HepG2 (cell line): ENCODE results near the gene ALDH2. TPM values are rescaled to one million over a fixed set of nuclear protein-coding genes. Genes with fewer than 3 reads are reported as not detected.

ENCODE experiments used
- ARID5B ChIP-seq: IDR thresholded peaks from 2 replicates; pipeline ENCODE4 v1.4.0; 2020; ENCODE audit warnings: mild to moderate bottlenecking, missing genetic modification reagents
- CBX5 ChIP-seq: sonication (generic); formaldehyde crosslinking; IDR thresholded peaks from 2 replicates; pipeline ENCODE4 v1.4.0; 2020; ENCODE audit warnings: missing genetic modification reagents, borderline replicate concordance
- GABPB1 ChIP-seq: IDR thresholded peaks from 2 replicates; pipeline ENCODE4 v1.6.1; 2016; ENCODE audit warnings: mild to moderate bottlenecking, missing genetic modification reagents, moderate library complexity, missing compliant biosample characterization
- HCFC1 ChIP-seq: fragments of 150-350 bp; IDR thresholded peaks from 2 replicates; pipeline ENCODE4 v1.6.1; 2014; ENCODE audit warnings: low read depth, low read length
- HOXA9 ChIP-seq: sonication (generic); formaldehyde crosslinking; IDR thresholded peaks from 2 replicates; pipeline ENCODE4 v1.8.1; 2022; ENCODE audit warnings: missing genetic modification reagents, mild to moderate bottlenecking, moderate library complexity, borderline replicate concordance
- IRF2 ChIP-seq: IDR thresholded peaks from 2 replicates; pipeline ENCODE4 v1.6.1; 2018; ENCODE audit warnings: missing genetic modification reagents, missing compliant biosample characterization
- KDM2A ChIP-seq: sonication (generic); formaldehyde crosslinking; IDR thresholded peaks from 2 replicates; pipeline ENCODE4 v1.4.0; 2020; ENCODE audit warnings: low read depth, missing genetic modification reagents, borderline replicate concordance
- MXI1 ChIP-seq: IDR thresholded peaks from 3 replicates; pipeline ENCODE4 v1.6.1; 2012; ENCODE audit warnings: low read depth, low read length, inconsistent platforms, borderline replicate concordance
- NRL ChIP-seq: sonication (generic); formaldehyde crosslinking; IDR thresholded peaks from 2 replicates; pipeline ENCODE4 v1.5.0; 2020; ENCODE audit warnings: missing genetic modification reagents, mild to moderate bottlenecking, moderate library complexity, borderline replicate concordance
- PPARG ChIP-seq: conservative IDR thresholded peaks from 2 replicates; pipeline ENCODE4 v1.6.1; 2016; ENCODE audit warnings: missing biosample characterization, missing genetic modification reagents
- PRDM10 ChIP-seq: sonication (generic); formaldehyde crosslinking; IDR thresholded peaks from 2 replicates; pipeline ENCODE4 v1.4.0; 2020; ENCODE audit warnings: low read depth, missing genetic modification reagents
- RXRA ChIP-seq: sonication (generic); formaldehyde crosslinking; IDR thresholded peaks from 2 replicates; pipeline ENCODE4 v1.5.1; 2020; ENCODE audit warnings: missing genetic modification reagents
- SP1 ChIP-seq, 2 experiments: fragments of 450-650 bp in 1 of 2; sonication (generic) in 1 of 2; formaldehyde crosslinking in 1 of 2; IDR thresholded peaks; 2 replicates each; pipeline versions ENCODE4 v1.4.0 to v1.6.1; 2016 to 2020; ENCODE audit warnings: missing genetic modification reagents in 1 of 2
- TEAD3 ChIP-seq: optimal IDR thresholded peaks from 2 replicates; pipeline ENCODE3; 2016; ENCODE audit warnings: borderline replicate concordance
- THAP11 ChIP-seq: IDR thresholded peaks from 2 replicates; pipeline ENCODE4 v1.6.1; 2016; ENCODE audit warnings: missing biosample characterization, missing genetic modification reagents
- ZNF281 ChIP-seq: sonication (generic); formaldehyde crosslinking; IDR thresholded peaks from 2 replicates; pipeline ENCODE4 v1.4.0; 2020; ENCODE audit warnings: missing genetic modification reagents, borderline replicate concordance
- ZNF556 ChIP-seq: sonication (generic); formaldehyde crosslinking; IDR thresholded peaks from 2 replicates; pipeline ENCODE4 v1.4.0; 2020; ENCODE audit warnings: mild to moderate bottlenecking, missing genetic modification reagents, borderline replicate concordance
- polyA plus RNA-seq, 8 experiments: library from polyadenylated mRNA; depleted of rRNA in 3 of 8; stranded (reverse) in 7 of 8; unstranded in 1 of 8; fragments of >200 nt; fragmentation: Illumina TruSeq in 4 of 8; extraction: Trizol in 4 of 8; gene quantifications; 2 replicates each; pipeline versions ENCODE4 v1.2.1 to v1.2.3, GENCODE V29; 2011 to 2016; ENCODE audit warnings: low read depth in 4 of 8, missing spikeins in 1 of 8, mixed read lengths in 1 of 8; ENCODE audit not compliant: insufficient read depth in 1 of 8
- total RNA-seq, 5 experiments: library from RNA; depleted of rRNA; stranded (reverse); fragments of >200 nt; fragmentation: Illumina TruSeq; extraction: Trizol; gene quantifications; 2 replicates each; pipeline ENCODE4 v1.2.3, GENCODE V29; 2016; ENCODE audit warnings: low read depth in 1 of 5

Gene ALDH2
- total and polyA plus RNA-seq, 2 of the 13 experiments (the other 11 are each of a cell fraction or from before 2014, with no cell fraction given): 78.8 to 103 TPM

GRCh38 chr12:111753144-111753881, 13.4 kb upstream of the ALDH2 start (continued):
- TF ChIP-seq ARID5B (CRISPR knock-in tag): 0 out of 2 replicates have a peak, but pooled peaks have one; percentile 27
- peak; percentile 22; the same call in 1 of the 2 replicates for TF ChIP-seq PRDM10 (CRISPR knock-in tag)
- TF ChIP-seq HCFC1: no peak
- TF ChIP-seq RXRA (CRISPR knock-in tag): peak; percentile 41; the same call in 1 of the 2 replicates
- peak; percentile 60 for TF ChIP-seq IRF2 (CRISPR knock-in tag)
- TF ChIP-seq ZNF556 (CRISPR knock-in tag): no peak
- peak; percentile 70; the same call in 1 of the 2 replicates for TF ChIP-seq KDM2A (CRISPR knock-in tag)
- peak; percentile 41; the same call in 1 of the 2 replicates for TF ChIP-seq CBX5 (CRISPR knock-in tag)
- TF ChIP-seq NRL: peak; percentile 34; the same call in 1 of the 2 replicates
- TF ChIP-seq THAP11 (CRISPR knock-in tag): 0 out of 2 replicates have a peak, but pooled peaks have one; percentile 46
- no peak for TF ChIP-seq HOXA9
- TF ChIP-seq SP1 (IDR thresholded peaks at IDR 0.05): no peak
- TF ChIP-seq SP1 (CRISPR knock-in tag; IDR thresholded peaks at IDR 0.05): peak; percentile 48
- 0 out of 2 replicates have a peak, but pooled peaks have one; percentile 38 for TF ChIP-seq GABPB1 (CRISPR knock-in tag)
- peak; percentile 51; the same call in 1 of the 2 replicates for TF ChIP-seq PPARG (CRISPR knock-in tag)
- peak; percentile 38; the same call in 1 of the 3 replicates for TF ChIP-seq MXI1
- peak; percentile 66 for TF ChIP-seq TEAD3 (CRISPR knock-in tag)
- TF ChIP-seq ZNF281: no peak
